Neural cell (in vitro differentiated cells): ENCODE results near the gene PARD6A. TPM values are rescaled to one million over a fixed set of nuclear protein-coding genes. Genes with fewer than 3 reads are reported as not detected.

Experiments
- H2AFZ ChIP-seq: fragments of 200-600, 300-800 bp; sonication (generic), shearing (Covaris generic); 2 replicates; pipeline ENCODE4 v1.6.0; 2014; ENCODE audit warnings: low read depth, mild to moderate bottlenecking, antibody characterized with exemption, low read length, moderate library complexity
- H3F3A ChIP-seq: fragments of 200-600 bp; shearing (Covaris generic); 2 replicates; pipeline ENCODE4 v1.6.1; 2016; ENCODE audit warnings: mild to moderate bottlenecking, moderate library complexity, mixed read lengths, antibody characterized with exemption, low read length; ENCODE audit not compliant: insufficient read depth, poor library complexity, severe bottlenecking
- H3K27ac ChIP-seq: fragments of 200-600, 300-800 bp; sonication (generic), shearing (Covaris generic); 2 replicates; pipeline ENCODE4 v1.5.1; 2014; ENCODE audit warnings: mild to moderate bottlenecking, low read length, moderate library complexity
- H3K27me3 ChIP-seq: fragments of 300-800, 200-600 bp; sonication (generic), shearing (Covaris generic); 2 replicates; pipeline ENCODE4 v1.6.0; 2014; ENCODE audit warnings: mild to moderate bottlenecking, low read depth, low read length, moderate library complexity; ENCODE audit not compliant: insufficient read depth
- H3K36me3 ChIP-seq: fragments of 300-800, 200-600 bp; sonication (generic), shearing (Covaris generic); 2 replicates; pipeline ENCODE4 v1.5.1; 2014; ENCODE audit warnings: mild to moderate bottlenecking, antibody characterized with exemption, low read length, moderate library complexity; ENCODE audit not compliant: insufficient read depth
- H3K4me2 ChIP-seq: fragments of 300-800, 200-600 bp; sonication (generic), shearing (Covaris generic); 2 replicates; pipeline ENCODE4 v1.6.0; 2014; ENCODE audit warnings: mild to moderate bottlenecking, low read length
- H3K4me3 ChIP-seq: fragments of 300-800, 200-600 bp; sonication (generic), shearing (Covaris generic); 2 replicates; pipeline ENCODE4 v1.5.1; 2014; ENCODE audit warnings: mild to moderate bottlenecking, low read length, moderate library complexity
- H3K79me2 ChIP-seq: fragments of 200-600 bp; shearing (Covaris generic); replicated peaks from 2 replicates; pipeline ENCODE4 v1.6.0; 2014; ENCODE audit warnings: mild to moderate bottlenecking, low read length, moderate library complexity; ENCODE audit not compliant: insufficient read depth
- H3K9ac ChIP-seq: fragments of 300-800, 200-600 bp; sonication (generic), shearing (Covaris generic); 2 replicates; pipeline ENCODE4 v1.6.1; 2016; ENCODE audit warnings: mild to moderate bottlenecking, low read length, mixed read lengths
- H3K9me2 ChIP-seq: fragments of 200-600 bp; shearing (Covaris generic); 2 replicates; pipeline ENCODE4 v1.6.1; 2016; ENCODE audit warnings: mild to moderate bottlenecking, low read length, mixed read lengths; ENCODE audit not compliant: insufficient read depth
- H3K9me3 ChIP-seq: fragments of 200-600, 300-800 bp; sonication (generic), shearing (Covaris generic); 2 replicates; pipeline ENCODE4 v1.6.1; 2016; ENCODE audit warnings: mild to moderate bottlenecking, mixed run types, low read length, moderate library complexity, mixed read lengths
- H4K20me1 ChIP-seq: fragments of 200-600 bp; shearing (Covaris generic); 2 replicates; pipeline ENCODE4 v1.6.1; 2016; ENCODE audit warnings: mild to moderate bottlenecking, mixed run types; ENCODE audit not compliant: insufficient read depth
- CTCF ChIP-seq: fragments of 450-650 bp; IDR thresholded peaks from 2 replicates; pipeline ENCODE4 v1.5.1; 2014; ENCODE audit warnings: antibody characterized with exemption, mild to moderate bottlenecking, moderate library complexity; ENCODE audit not compliant: poor library complexity, severe bottlenecking
- EP300 ChIP-seq: fragments of 450-650 bp; conservative IDR thresholded peaks from 2 replicates; pipeline ENCODE4 v1.6.1; 2014; ENCODE audit warnings: antibody characterized with exemption, mild to moderate bottlenecking, moderate library complexity; ENCODE audit not compliant: poor library complexity, severe bottlenecking
- EZH2 ChIP-seq: fragments of 200-600, 300-800 bp; shearing (Covaris generic), sonication (generic); IDR thresholded peaks from 2 replicates; pipeline ENCODE4 v1.6.1; 2014; ENCODE audit warnings: antibody characterized with exemption, low read length, borderline replicate concordance, mild to moderate bottlenecking; ENCODE audit not compliant: insufficient read depth, poor library complexity, severe bottlenecking
- MXI1 ChIP-seq: fragments of 450-650 bp; conservative IDR thresholded peaks from 2 replicates; pipeline ENCODE4 v1.6.1; 2014; ENCODE audit warnings: antibody characterized with exemption, mild to moderate bottlenecking; ENCODE audit not compliant: poor library complexity, severe bottlenecking
- POLR2AphosphoS5 ChIP-seq: IDR thresholded peaks from 2 replicates; pipeline ENCODE4 v1.6.1; 2012
- RAD21 ChIP-seq: fragments of 450-650 bp; conservative IDR thresholded peaks from 2 replicates; pipeline ENCODE4 v1.6.1; 2014; ENCODE audit warnings: antibody characterized with exemption, mild to moderate bottlenecking, moderate library complexity
- SMC3 ChIP-seq: fragments of 450-650 bp; conservative IDR thresholded peaks from 2 replicates; pipeline ENCODE4 v1.6.1; 2014; ENCODE audit warnings: antibody characterized with exemption, mild to moderate bottlenecking, moderate library complexity; ENCODE audit not compliant: poor library complexity
- TAF1 ChIP-seq: IDR thresholded peaks from 2 replicates; pipeline ENCODE4 v1.6.1; 2012; ENCODE audit warnings: low read depth
- polyA plus RNA-seq: library from polyadenylated mRNA; depleted of rRNA; stranded (reverse); fragments of >200 nt; gene quantifications from 2 replicates; pipeline ENCODE4 v1.2.3, GENCODE V29; 2014
- TF ChIP-seq, protein P1 (sequence below): IDR thresholded peaks from 2 replicates; pipeline ENCODE4 v1.6.1; 2012; ENCODE audit warnings: borderline replicate concordance

PARD6A gene
- polyA plus RNA-seq, 1 donor from 2014 or later = 34.8 TPM

GRCh38 chr16:67647111-67647651 is 13.6 kb upstream of the PARD6A start:
- no peak overlapping the region for H3K27ac ChIP-seq
- no peak overlapping the region for H3K4me3 ChIP-seq
- H3K79me2 ChIP-seq = no peaks in the 10 kb centered on the region
- H2AFZ ChIP-seq = no peak overlapping the region
- peaks cover 55% of the 10 kb centered on the region for H3K27me3 ChIP-seq
- H3K9me3 ChIP-seq = no peaks in the 10 kb centered on the region
- TF ChIP-seq, protein P1, sequence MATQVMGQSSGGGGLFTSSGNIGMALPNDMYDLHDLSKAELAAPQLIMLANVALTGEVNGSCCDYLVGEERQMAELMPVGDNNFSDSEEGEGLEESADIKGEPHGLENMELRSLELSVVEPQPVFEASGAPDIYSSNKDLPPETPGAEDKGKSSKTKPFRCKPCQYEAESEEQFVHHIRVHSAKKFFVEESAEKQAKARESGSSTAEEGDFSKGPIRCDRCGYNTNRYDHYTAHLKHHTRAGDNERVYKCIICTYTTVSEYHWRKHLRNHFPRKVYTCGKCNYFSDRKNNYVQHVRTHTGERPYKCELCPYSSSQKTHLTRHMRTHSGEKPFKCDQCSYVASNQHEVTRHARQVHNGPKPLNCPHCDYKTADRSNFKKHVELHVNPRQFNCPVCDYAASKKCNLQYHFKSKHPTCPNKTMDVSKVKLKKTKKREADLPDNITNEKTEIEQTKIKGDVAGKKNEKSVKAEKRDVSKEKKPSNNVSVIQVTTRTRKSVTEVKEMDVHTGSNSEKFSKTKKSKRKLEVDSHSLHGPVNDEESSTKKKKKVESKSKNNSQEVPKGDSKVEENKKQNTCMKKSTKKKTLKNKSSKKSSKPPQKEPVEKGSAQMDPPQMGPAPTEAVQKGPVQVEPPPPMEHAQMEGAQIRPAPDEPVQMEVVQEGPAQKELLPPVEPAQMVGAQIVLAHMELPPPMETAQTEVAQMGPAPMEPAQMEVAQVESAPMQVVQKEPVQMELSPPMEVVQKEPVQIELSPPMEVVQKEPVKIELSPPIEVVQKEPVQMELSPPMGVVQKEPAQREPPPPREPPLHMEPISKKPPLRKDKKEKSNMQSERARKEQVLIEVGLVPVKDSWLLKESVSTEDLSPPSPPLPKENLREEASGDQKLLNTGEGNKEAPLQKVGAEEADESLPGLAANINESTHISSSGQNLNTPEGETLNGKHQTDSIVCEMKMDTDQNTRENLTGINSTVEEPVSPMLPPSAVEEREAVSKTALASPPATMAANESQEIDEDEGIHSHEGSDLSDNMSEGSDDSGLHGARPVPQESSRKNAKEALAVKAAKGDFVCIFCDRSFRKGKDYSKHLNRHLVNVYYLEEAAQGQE = no peak
- no peak for TF ChIP-seq EP300
- TF ChIP-seq SMC3 = no peak
- TF ChIP-seq RAD21 = no peak
- TF ChIP-seq CTCF = no peak
- TF ChIP-seq TAF1 = no peak
- no peak for TF ChIP-seq EZH2
- TF ChIP-seq MXI1 = no peak
- TF ChIP-seq POLR2AphosphoS5 = no peak
- H3K9me2 ChIP-seq = no peaks in the 10 kb centered on the region
- no peaks in the 10 kb centered on the region for H4K20me1 ChIP-seq
- H3K4me2 ChIP-seq = no peak overlapping the region
- H3K36me3 ChIP-seq = no peaks in the 10 kb centered on the region
- no peak overlapping the region for H3K9ac ChIP-seq
- H3F3A ChIP-seq = no peaks in the 10 kb centered on the region

DNA sequence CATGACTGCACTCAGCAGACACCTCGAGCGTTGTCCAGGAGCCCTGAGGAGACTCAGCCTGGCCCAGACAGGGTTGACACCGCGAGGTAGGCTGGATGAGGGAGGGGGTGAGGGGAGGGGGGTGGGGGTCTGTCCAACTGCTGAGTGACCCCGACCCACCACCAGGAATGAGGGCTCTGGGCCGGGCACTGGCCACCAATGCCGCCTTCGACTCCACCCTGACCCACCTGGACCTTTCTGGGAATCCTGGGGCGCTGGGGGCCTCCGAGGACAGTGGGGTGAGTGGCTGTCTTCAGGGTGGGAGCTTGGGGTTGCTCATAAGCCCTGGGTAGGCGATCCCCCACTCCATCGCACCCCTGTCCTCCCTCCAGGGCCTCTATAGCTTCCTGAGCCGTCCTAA is 13.1 kb upstream of the PARD6A start:
- peaks cover 57% of the 10 kb centered on the region for H3K27me3 ChIP-seq

More for the DNA sequence above, 13.1 kb upstream of the PARD6A start:
- H3F3A ChIP-seq = no peaks in the 10 kb centered on the region
- H3K4me3 ChIP-seq = no peak overlapping the region
- TF ChIP-seq POLR2AphosphoS5 (no peak), MXI1 (no peak), EP300 (no peak), CTCF (no peak)
- H4K20me1 ChIP-seq = no peaks in the 10 kb centered on the region
- no peak overlapping the region for H2AFZ ChIP-seq
- H3K9me3 ChIP-seq = no peaks in the 10 kb centered on the region
- no peak overlapping the region for H3K4me2 ChIP-seq
- no peak overlapping the region for H3K27ac ChIP-seq
- H3K36me3 ChIP-seq = no peaks in the 10 kb centered on the region
- H3K79me2 ChIP-seq = no peaks in the 10 kb centered on the region
- no peaks in the 10 kb centered on the region for H3K9me2 ChIP-seq
- H3K9ac ChIP-seq = no peak overlapping the region
